ENCODE measurements around the gene FBXO38. TPM values are rescaled to one million over a fixed set of nuclear protein-coding genes. Genes with fewer than 3 reads are reported as not detected.

Gene FBXO38
- total and polyA plus RNA-seq, 2 of the 13 experiments (the other 11 are each of a cell fraction or from before 2014, with no cell fraction given), result 24.8 to 35.9 TPM

DNA sequence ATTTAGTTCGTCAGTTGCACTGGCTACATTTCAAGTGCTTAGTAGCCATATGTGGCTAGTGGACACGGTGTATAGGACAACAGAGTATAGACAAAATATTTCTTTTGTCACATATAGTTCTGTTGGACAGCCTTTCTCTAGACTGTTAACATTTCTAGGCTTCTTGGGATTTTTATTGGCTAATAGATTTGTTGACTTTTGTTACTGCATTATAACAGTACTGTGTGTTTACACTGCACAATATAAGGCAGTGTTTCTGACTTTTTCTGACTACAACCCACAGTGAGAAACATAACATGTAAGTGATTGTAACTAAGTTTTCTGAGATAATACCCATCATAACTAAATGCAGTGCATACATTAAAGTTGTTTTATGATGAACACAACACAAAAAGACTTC is 11.3 kb downstream of the FBXO38 start:
- FAIRE-seq (no peak), DNase-seq (ENCODE audit: low spot score) (peak; percentile 17), ATAC-seq (peak; percentile 66)
- H3K36me3 ChIP-seq (replicated peaks in 1 of 2; ENCODE audit: control insufficient read depth in 1 of 2, insufficient read depth in 2 of 2, low read length in 2 of 2), result peaks cover 0 to 13% of the 10 kb centered on the region in 2 experiments; a peak in 3 of 5 replicates
- in situ Hi-C loops (cut with HindIII; ENCODE audit: extremely low pct_ligation_motif_present, low pct_unique_long_range_greater_than_20kb), result no loop called here
- peak overlapping the region; percentile 48 for H3K4me2 ChIP-seq (ENCODE audit: low read depth, low read length)
- ChIA-PET POLR2A (interaction anchor here (3.0 kb wide), 2 partner anchors 10 to 12 kb away, joined by 9 to 30 read pairs; partner anchors contain the start of gene FBXO38), CTCF (ENCODE audit: low intra/inter-chr PET ratio, low total read pairs) (no interaction called here)
- H3K27me3 ChIP-seq (ENCODE audit: control insufficient read depth in 1 of 2, insufficient read depth in 2 of 2, low read length in 2 of 2), result no peaks in the 10 kb centered on the region
- peak overlapping the region; percentile 73 for H3K27ac ChIP-seq (ENCODE audit: extremely low read length, insufficient read depth, low read length)
- intact Hi-C loops (cut with micrococcal nuclease; ENCODE audit: unreplicated experiment), result no loop called here
- no peaks in the 10 kb centered on the region for H3K9me3 ChIP-seq (ENCODE audit: low read length)
- TF ChIP-seq ASH2L (IDR thresholded peaks at IDR 0.05; ENCODE audit: insufficient read length, low read depth, low read length) (peak; percentile 81), FOXA3 (CRISPR knock-in tag; IDR thresholded peaks at IDR 0.05) (peak; percentile 59; the same call in 1 of the 2 replicates), FOXP1 (IDR thresholded peaks at IDR 0.05) (no peak), FOXP1 (CRISPR knock-in tag; IDR thresholded peaks at IDR 0.05) (peak; percentile 65), RARG (CRISPR knock-in tag; IDR thresholded peaks at IDR 0.05; ENCODE audit: low read depth) (no peak), ZNF205 (CRISPR knock-in tag; IDR thresholded peaks at IDR 0.05) (no peak), THAP11 (CRISPR knock-in tag; IDR thresholded peaks at IDR 0.05) (0 out of 2 replicates have a peak, but pooled peaks have one; percentile 1)
- TF ChIP-seq, protein P1, sequence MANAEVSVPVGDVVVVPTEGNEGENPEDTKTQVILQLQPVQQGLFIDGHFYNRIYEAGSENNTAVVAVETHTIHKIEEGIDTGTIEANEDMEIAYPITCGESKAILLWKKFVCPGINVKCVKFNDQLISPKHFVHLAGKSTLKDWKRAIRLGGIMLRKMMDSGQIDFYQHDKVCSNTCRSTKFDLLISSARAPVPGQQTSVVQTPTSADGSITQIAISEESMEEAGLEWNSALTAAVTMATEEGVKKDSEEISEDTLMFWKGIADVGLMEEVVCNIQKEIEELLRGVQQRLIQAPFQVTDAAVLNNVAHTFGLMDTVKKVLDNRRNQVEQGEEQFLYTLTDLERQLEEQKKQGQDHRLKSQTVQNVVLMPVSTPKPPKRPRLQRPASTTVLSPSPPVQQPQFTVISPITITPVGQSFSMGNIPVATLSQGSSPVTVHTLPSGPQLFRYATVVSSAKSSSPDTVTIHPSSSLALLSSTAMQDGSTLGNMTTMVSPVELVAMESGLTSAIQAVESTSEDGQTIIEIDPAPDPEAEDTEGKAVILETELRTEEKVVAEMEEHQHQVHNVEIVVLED (CRISPR knock-in tag; IDR thresholded peaks at IDR 0.05; ENCODE audit: borderline replicate concordance), result no peak
- TF ChIP-seq, protein P2, sequence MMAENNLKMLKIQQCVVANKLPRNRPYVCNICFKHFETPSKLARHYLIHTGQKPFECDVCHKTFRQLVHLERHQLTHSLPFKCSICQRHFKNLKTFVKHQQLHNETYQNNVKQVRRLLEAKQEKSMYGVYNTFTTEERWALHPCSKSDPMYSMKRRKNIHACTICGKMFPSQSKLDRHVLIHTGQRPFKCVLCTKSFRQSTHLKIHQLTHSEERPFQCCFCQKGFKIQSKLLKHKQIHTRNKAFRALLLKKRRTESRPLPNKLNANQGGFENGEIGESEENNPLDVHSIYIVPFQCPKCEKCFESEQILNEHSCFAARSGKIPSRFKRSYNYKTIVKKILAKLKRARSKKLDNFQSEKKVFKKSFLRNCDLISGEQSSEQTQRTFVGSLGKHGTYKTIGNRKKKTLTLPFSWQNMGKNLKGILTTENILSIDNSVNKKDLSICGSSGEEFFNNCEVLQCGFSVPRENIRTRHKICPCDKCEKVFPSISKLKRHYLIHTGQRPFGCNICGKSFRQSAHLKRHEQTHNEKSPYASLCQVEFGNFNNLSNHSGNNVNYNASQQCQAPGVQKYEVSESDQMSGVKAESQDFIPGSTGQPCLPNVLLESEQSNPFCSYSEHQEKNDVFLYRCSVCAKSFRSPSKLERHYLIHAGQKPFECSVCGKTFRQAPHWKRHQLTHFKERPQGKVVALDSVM (CRISPR knock-in tag; IDR thresholded peaks at IDR 0.05), result no peak
- TF ChIP-seq, protein P3, sequence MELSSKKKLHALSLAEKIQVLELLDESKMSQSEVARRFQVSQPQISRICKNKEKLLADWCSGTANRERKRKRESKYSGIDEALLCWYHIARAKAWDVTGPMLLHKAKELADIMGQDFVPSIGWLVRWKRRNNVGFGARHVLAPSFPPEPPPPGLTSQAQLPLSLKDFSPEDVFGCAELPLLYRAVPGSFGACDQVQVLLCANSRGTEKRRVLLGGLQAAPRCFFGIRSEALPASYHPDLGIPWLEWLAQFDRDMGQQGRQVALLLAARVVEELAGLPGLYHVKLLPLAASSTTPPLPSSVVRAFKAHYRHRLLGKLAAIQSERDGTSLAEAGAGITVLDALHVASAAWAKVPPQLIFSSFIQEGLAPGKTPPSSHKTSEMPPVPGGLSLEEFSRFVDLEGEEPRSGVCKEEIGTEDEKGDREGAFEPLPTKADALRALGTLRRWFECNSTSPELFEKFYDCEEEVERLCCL (CRISPR knock-in tag; IDR thresholded peaks at IDR 0.05; ENCODE audit: borderline replicate concordance), result no peak
- peaks cover 3% of the 10 kb centered on the region for H4K20me1 ChIP-seq (ENCODE audit: insufficient read depth, low read length)
- no peak overlapping the region for H2AFZ ChIP-seq (ENCODE audit: low read length)
- peaks cover 73% of the 10 kb centered on the region for H3K4me1 ChIP-seq (ENCODE audit: insufficient read depth, low read length)
- peak overlapping the region; percentile 8 to 35 (median 16); a peak in 1 of 6 replicates for H3K4me3 ChIP-seq (replicated peaks in 1 of 3; ENCODE audit: insufficient read depth in 1 of 3, low read depth in 2 of 3, low read length in 3 of 3)
- H3K79me2 ChIP-seq (ENCODE audit: insufficient read depth, low read length), result peaks cover 35% of the 10 kb centered on the region
- H3K9ac ChIP-seq (ENCODE audit: insufficient read depth, low read depth, low read length), result peak overlapping the region; percentile 45
- BruUV-seq (replicated peaks), result no TSS peak
- WGBS (ENCODE audit: low lambda C conversion rate), result 11% methylated on average over 2 of the region's 2 CpGs

Data from HepG2 (cell line).